GM19035 (cell line): Measurements from ENCODE around the gene MAD1L1.
"Not testable (repeated sequence)": the region's sequence is repeated elsewhere in the genome, so short reads cannot be mapped to it uniquely, and the experiment has no call there.

Experiments used
- ATAC-seq: cut with Tn5 transposase; IDR thresholded peaks from one replicate; pipeline ENCODE4 v1.9.1; 2021; ENCODE audit not compliant: unreplicated experiment

The MAD1L1 gene

GRCh38 chr7:1978656-1979590 lies 253.8 kb downstream of the MAD1L1 start:
- ATAC-seq = no peak

- ATAC-seq = no peak
These were observed 254.8 kb downstream of the MAD1L1 start for GRCh38 chr7:1977876-1978441.

- ATAC-seq = no peak
These were observed 255.5 kb downstream of the MAD1L1 start for GRCh38 chr7:1977059-1977875.

GRCh38 chr7:1976521-1976920 lies 256.2 kb downstream of the MAD1L1 start:
- ATAC-seq = not testable (repeated sequence)

GRCh38 chr7:1975581-1975980 lies 257.2 kb downstream of the MAD1L1 start:
- ATAC-seq = no peak

- no peak for ATAC-seq
These were observed 257.6 kb downstream of the MAD1L1 start for GRCh38 chr7:1975179-1975578.

- no peak for ATAC-seq
These were observed 258.2 kb downstream of the MAD1L1 start for GRCh38 chr7:1974290-1975101.

DNA sequence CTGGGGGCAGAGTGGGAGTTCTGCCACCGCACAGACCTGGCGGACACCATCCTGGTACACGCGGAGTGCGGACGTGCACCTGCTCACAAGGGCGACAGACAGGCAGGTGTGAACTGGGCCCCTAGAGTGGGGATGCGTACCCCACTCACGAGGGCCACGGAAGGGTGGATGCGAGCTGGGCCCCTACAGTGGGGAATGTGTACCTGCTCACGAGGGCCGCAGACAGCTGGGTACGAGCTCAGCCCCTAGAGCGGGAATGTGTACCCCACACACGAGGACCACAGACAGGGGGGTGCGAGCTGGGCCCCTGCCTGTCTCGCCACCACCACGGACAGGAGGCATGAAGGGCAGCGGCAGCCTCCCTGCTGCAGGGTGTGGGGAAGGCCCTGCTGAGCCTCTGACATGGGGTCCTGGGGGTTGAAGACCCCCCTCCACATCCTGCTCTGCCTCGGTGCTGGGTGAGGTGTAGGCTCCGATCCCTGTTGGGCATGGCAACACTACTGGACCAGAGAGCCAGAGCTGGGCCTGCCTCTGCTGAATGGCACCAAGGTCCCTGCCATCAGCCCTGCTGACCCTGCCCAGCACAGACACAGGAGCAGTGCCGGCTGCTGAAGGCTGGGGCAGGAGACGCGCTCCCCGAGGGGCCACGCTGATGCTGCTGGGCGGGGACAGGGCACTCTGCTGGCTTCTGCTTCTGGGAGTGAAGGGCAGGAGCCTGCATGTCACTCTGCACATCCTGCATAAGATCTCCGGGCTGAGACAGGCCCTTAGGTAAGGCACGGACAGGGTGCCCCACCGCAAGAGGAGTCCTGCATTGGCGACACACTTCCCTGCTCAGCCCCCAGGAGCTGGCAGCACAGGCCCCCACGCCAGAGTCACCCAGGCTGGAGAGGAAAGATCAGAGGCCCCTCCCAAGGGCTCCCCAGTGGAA lies 259.2 kb downstream of the MAD1L1 start:
- no peak for ATAC-seq

DNA sequence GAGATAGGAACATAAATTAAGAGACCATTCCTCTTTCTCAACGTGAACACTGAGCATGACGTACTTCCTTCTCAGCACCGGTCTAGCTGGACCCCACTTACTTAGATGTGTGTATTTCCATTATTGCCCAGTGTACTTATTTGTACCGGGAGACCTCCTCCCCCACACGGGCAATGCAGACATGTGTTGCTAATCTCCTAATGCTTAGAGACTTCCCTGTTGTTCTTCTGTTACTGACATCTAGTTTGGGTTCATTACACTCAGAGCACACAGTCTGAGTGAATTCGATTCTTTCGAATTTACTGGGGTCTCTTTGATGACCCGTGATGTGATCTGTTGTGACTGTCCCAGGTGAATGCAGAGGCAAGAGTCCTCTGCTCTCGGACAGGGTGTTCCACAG lies 260.0 kb downstream of the MAD1L1 start:
- ATAC-seq = no peak

DNA sequence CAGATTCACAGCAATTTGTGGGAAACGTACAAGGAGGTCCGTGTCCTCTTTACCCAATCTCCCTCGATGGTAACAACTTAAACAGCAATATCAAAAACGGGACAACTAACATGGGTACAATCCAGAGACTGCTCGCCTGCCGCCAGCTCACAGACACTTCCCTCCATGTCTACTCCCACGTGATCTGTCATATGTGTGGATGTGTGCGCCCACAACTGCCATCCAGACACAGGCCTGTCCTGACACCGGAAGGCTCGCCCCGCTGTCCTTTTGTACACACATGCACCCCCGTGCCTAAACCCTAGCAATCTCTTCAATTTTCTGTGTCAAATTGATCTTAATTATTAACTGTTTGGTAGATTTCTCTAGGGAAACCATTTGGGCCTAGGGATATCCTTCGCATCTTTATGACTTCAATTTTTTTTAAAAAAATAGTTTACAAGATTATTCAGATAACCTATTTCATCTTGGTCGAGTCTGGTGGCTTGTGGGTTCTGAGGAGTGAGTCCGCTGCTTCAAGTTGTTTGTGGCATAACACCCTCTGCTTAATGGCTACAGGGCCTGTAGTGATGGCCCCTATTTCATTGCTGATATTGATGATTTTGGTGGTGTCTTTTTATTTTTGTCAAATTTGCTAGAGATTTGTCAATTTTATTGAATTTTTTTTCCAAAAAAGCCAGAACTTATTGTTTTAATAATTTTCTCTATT lies 260.6 kb downstream of the MAD1L1 start:
- ATAC-seq = no peak

DNA sequence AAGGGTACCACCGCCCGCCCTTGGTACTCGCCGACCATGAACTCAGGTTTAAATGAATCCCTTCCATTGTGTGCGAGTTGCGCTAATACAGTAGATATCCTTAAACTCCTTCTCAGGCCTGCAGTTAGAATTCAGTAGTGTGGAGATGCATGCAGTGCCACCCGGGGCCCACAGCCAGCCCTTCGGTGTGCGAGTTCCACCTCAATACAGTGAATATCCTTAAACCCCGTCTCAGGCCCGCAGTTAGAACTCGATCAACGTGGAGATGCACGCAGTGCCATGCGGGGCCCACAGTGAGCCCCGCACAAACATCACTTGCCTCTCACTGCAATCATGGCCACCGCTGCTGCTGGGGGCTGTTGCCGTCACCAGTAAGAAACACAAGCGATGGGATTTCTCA lies 261.9 kb downstream of the MAD1L1 start:
- no peak for ATAC-seq

GRCh38 chr7:1970285-1970660 lies 262.5 kb downstream of the MAD1L1 start:
- ATAC-seq = not testable (repeated sequence)

GRCh38 chr7:1969459-1970284 lies 263.1 kb downstream of the MAD1L1 start:
- ATAC-seq = no peak

GRCh38 chr7:1968397-1969111 lies 264.2 kb downstream of the MAD1L1 start:
- ATAC-seq = no peak

DNA sequence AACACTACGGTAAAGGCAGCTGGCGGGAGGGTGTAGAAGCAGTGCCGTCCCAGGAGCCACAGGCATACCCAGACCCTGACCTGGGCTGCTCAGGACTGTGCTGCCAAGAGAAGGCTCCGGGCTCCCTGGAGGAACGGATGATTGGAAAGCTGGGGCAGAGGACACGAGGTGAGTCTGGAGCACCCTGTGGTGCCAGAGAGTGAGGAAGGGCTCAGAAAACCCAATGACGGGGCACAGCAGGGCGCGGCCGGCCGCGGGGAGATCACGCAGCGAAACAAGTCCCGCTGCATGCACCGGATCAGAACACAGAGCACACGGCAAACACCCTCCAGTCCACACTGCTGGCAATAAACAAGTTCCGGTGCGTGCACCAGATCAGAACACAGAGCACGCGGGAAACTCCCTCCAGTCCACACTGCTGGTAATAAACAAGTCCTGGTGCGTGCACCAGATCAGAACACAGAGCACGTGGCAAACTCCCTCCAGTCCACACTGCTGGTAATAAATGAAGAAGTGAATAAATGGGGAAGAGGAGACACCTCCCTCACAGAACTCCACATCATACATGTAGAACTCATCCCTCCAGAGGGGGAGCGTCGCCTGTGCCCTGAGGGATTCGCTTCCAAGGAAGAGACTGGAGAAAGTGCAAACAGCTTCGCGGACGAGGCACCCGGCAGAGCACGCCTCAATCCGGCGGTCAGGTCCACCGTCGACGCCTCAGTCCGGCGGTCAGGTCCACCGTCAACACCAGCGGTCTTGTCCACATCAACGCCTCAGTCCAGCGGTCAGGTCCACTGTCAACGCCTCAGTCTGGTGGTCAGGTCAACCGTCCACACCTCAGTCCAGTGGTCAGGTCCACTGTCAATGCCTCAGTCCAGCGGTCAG lies 265.0 kb downstream of the MAD1L1 start:
- ATAC-seq = no peak

GRCh38 chr7:1966631-1967200 lies 266.0 kb downstream of the MAD1L1 start:
- no peak for ATAC-seq
